PFSK-1 (cell line): Measurements from ENCODE around the gene ELMO1.

ENCODE experiments used
- POLR2AphosphoS5 ChIP-seq: IDR thresholded peaks from 2 replicates; pipeline ENCODE4 v1.6.1; 2012; ENCODE audit warnings: low read depth, mild to moderate bottlenecking, control low read depth, low read length, moderate library complexity
- SIN3A ChIP-seq: IDR thresholded peaks from 2 replicates; pipeline ENCODE4 v1.6.1; 2012; ENCODE audit warnings: mild to moderate bottlenecking, low read length, moderate library complexity, borderline replicate concordance; ENCODE audit not compliant: insufficient read depth
- TAF1 ChIP-seq: IDR thresholded peaks from 2 replicates; pipeline ENCODE4 v1.6.1; 2012; ENCODE audit warnings: low read length, control low read depth, borderline replicate concordance; ENCODE audit not compliant: insufficient read depth
- TF ChIP-seq, protein P1 (sequence below), 2 experiments: IDR thresholded peaks; 2 replicates each; pipeline versions ENCODE4 v1.6.1 to v1.8.0; 2011 to 2012; ENCODE audit warnings: low read depth in 2 of 2, low read length in 2 of 2, control low read depth in 1 of 2, inconsistent platforms in 1 of 2, mild to moderate bottlenecking in 1 of 2, moderate library complexity in 1 of 2; ENCODE audit not compliant: insufficient read depth in 1 of 2

DNA sequence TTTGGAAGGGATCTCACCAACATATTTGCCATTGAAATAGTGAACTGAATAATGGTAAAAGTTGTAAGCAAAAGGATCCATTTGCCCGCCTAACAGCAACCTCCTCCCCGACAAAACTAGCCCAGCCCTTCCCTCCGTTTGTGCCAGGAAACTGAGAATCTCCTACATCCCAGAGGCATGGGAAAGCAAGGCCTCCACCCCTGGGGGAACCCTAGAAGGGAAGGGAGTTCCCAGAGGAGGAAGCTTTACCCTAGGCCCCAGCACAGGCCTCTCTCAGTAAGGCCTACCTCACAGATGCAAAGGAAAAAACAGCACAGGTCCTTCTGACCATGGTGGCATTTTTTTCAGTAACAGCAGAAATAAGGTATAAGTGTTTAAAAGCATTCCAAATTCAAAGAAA, 229.7 kb downstream of the ELMO1 start:
- TF ChIP-seq, protein P1, sequence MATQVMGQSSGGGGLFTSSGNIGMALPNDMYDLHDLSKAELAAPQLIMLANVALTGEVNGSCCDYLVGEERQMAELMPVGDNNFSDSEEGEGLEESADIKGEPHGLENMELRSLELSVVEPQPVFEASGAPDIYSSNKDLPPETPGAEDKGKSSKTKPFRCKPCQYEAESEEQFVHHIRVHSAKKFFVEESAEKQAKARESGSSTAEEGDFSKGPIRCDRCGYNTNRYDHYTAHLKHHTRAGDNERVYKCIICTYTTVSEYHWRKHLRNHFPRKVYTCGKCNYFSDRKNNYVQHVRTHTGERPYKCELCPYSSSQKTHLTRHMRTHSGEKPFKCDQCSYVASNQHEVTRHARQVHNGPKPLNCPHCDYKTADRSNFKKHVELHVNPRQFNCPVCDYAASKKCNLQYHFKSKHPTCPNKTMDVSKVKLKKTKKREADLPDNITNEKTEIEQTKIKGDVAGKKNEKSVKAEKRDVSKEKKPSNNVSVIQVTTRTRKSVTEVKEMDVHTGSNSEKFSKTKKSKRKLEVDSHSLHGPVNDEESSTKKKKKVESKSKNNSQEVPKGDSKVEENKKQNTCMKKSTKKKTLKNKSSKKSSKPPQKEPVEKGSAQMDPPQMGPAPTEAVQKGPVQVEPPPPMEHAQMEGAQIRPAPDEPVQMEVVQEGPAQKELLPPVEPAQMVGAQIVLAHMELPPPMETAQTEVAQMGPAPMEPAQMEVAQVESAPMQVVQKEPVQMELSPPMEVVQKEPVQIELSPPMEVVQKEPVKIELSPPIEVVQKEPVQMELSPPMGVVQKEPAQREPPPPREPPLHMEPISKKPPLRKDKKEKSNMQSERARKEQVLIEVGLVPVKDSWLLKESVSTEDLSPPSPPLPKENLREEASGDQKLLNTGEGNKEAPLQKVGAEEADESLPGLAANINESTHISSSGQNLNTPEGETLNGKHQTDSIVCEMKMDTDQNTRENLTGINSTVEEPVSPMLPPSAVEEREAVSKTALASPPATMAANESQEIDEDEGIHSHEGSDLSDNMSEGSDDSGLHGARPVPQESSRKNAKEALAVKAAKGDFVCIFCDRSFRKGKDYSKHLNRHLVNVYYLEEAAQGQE (IDR thresholded peaks at IDR 0.05; ENCODE audit: insufficient read depth in 1 of 2, low read depth in 2 of 2, low read length in 2 of 2) = no peak
- TF ChIP-seq POLR2AphosphoS5 (no peak), TAF1 (no peak), SIN3A (no peak)
